ENCODE results near the gene ICAM2.
"Not testable (repeated sequence)": the region's sequence is repeated elsewhere in the genome, so short reads cannot be mapped to it uniquely, and the experiment has no call there.

The ICAM2 gene

DNA sequence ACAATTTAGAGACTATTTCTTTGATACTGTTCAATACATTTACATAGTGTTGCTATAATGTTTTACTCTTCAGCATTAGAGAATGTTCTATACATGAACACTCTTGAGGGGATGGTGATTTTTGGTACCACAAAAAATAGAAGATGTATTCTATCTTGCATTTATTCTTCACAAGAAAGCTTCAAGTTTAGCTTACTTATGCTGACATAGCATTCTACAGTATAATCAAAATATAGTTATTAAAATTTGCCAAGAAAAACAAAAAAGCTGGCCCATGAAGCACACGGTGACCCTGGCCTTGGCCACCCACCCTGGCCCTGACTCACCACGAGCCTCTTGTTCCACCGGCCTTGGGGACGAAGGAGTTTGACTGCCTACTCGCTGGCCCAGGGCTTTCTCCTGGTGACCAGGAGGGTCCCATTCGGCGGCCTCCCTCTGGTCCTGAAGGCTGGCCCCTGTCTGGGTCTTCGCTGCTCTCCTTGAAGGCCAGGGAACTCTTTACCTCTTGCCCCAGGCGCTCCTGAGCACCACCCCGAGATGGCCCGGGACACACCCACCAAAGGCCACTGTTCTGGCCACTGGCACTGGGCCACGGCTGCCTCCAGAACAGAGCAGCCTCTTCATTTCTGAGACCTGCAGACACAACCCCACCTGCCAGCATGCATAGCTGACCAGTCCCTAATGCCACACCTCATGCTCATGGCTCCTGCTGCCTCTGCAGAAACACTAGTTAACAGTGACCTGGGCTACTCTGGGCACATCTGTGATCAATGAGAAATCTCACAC is 22.5 kb upstream of the ICAM2 start:
- DNase-seq: no peak

DNA sequence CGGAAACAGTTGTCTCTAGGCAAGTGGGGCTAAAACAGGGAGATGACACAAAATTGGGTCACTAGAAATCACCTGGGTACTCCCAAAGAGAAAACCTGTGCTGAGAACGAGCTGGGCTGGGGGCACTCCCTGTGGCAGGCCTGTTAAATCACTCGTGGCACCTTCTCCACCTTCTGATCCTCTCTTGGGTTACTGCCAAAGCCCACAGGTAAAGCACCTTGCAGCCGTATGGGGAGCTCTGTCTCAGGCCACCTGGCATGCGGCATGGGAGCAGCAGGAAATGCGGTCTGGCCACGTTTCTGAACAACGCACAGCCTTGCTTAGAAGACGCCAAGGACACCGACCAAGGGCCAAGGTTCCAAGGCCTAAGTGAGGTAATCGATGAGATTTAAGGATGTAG is 21.5 kb upstream of the ICAM2 start:
- DNase-seq: no peak

DNA sequence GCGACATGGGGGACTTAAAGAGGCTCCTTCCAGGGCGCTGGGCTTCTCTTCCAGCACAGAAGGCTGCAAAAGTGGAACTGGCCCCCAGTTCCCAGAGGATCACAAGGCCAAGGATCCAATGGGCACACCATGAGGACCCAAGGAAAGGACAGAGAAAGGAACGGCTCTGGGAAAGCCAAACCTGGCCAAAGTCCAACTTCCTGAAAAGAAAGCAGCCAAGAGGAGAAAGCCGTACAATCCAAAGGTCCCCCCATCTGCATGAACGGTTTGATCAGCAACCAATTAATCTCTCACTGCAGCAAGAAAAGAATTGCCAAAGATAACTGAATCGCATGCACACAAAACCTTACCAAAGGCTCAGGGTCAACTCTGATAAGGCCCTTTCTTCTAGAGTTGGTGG is 19.8 kb upstream of the ICAM2 start:
- no peak for DNase-seq

DNA sequence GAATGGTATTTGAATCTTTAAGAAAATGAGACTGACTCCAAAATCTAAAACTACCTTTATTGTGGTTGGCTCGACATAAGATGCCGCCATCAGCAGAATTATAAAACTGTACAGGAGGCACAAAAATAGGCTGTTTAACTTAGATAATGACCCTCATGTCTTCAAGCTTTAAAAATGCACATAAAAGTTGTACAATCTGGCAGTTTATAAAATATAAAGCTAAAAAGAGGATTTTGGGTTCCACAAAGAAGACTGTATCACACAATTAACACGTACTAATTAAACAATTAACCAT is 18.6 kb upstream of the ICAM2 start:
- DNase-seq: no peak

DNA sequence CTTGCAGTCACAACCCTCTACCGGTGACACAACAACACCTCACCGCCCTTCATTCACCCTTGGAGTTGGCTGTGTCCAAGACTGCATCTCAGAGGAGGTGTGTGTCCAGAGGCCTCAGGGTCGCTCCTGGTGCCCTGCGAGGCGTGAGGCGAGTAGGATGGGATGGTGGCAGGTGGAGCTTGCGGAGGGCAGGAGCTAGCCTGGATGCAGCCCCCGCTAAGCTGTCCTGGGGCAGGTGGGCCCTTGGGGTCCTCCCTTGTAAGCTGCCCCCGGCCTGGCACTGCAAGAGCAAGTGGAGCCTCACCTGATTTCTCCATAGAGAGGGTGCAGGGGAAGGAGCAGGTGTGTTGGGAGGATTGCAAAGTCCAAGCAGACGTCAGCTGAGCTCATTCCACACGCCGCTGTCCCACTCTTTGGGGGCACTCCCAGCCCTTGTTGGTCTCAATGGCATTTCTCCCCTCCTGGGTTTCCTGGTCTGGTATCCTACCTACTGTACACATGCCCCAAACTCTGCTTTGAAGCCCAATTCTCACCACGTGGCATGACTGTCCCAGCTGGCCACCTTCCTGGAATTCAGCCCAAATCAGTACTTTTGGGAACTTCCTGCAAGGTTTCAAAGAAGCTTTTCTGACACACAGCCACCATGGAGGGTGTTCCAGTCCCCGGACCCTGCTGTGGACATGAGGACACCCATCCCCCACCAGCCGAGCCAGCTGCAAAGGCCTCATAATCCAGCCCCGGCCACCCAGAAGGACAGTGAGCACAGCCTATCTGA is 18.1 kb upstream of the ICAM2 start:
- no peak for DNase-seq

DNA sequence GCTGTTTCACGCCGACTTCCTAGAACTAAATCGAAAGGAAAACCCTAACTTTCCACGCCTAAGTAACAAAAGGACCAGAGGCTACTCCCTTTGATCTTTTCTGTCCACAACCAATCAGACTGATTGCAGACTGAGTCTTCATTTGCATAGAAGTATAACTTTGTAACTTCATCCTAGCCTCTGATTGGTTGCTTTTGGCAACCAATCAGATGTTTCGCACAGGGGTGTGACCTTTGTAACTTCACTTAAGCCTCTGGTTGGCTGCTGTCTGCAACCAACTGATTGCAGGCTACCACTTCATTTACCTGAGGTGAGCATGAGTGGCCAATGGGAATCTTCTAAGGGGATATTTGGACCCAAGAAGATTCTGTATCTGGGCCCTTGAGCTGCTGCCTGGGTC is 17.4 kb upstream of the ICAM2 start:
- DNase-seq: no peak

DNA sequence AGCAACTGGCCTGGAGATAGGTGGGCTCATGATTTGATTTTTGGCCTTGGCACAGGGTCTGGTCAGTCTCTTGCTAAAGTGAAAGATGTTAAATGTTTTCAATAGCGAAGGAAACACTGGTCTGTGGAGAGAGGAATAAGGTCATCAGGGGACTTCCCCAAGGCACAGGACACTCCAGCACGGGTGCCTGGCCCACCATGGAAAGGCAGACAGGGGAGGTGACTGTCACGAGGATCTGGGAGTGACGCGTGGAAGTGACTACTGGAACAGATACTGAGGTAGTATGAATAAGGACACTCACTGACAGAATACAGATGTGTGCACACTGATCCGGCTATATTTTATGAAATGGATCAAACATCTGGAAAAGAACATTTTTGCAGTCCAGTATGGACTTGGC is 16.7 kb upstream of the ICAM2 start:
- DNase-seq: no peak

DNA sequence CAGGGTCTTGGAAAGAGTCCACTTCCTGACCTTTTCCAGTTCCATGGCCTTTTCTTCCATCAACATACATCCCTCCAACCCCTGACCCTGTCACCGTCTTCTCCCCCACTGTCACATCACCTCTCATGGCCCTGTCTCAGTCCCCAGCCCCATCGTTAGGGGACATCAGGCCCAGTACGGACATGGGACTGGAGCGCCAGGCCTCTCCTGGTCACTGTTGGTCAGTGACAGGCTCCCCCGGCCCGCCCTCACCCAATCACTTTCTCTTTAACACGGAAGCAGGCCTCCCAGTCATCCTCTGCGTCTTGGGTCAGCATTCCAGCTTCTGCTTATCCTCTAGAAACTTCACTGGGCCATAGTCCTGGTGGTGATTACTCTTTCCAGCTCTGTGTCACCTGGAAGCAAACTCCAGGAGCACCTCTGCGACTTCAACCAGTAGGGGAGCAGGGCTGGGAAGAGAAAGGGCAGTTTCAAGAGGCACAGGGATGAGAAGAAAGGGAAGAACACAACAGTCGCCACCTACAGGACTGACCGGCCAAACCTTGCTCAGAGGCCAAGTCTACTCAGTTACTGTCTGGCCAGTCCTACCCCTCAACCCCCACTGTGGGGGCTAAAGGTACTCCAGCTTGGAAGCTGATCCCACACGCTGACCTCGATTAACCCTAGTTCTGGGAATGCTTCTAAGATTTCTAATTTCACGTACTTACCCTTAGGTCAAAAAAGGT is 15.9 kb upstream of the ICAM2 start:
- DNase-seq: no peak

DNA sequence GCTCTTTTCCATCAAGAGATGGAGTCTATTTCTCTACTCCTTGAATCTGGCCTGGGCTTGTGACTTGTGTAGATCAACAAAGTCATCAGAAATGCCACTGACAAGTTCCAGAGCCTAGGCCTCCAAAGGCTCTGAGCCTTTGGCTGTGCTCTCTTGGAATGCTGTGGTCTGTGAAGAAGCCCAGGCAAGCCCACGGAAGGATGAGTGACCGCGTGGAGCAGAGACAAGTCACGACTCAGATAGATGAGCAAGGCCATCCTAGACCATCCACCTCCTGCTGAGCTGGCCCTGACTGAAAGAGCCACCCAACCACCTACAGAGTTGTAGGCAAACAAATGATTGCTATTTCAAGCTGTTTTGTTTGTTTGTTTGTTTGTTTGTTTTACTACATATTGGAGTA is 11.6 kb upstream of the ICAM2 start:
- DNase-seq: no peak

DNA sequence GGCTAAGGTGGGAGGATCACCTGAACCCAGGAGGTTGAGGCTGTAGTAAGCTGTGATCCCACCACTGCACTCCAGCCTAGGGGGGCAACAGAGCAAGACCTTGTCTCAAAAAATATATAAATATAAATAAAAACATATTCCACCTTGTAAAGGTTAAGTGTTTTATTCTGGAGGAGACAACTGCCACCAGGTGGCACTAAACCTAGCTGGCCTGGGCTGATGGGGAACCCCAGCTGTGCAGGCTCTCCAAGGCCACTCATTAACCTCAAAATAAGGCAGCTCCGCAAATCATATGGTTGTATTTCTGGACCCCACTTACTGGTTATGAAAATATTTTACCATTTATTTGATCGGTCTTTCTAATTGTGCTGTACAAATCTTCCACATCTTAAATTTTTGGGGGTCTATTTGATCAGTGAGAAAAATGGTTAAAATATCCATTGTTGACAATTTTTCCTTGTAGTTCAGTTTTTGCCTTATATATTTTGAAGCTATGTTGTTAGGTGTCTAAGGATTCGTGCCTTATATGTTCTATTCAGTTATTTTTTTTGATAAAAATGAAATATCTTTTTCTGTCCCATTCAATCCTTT is 8.5 kb upstream of the ICAM2 start:
- DNase-seq: peak; percentile 18

DNA sequence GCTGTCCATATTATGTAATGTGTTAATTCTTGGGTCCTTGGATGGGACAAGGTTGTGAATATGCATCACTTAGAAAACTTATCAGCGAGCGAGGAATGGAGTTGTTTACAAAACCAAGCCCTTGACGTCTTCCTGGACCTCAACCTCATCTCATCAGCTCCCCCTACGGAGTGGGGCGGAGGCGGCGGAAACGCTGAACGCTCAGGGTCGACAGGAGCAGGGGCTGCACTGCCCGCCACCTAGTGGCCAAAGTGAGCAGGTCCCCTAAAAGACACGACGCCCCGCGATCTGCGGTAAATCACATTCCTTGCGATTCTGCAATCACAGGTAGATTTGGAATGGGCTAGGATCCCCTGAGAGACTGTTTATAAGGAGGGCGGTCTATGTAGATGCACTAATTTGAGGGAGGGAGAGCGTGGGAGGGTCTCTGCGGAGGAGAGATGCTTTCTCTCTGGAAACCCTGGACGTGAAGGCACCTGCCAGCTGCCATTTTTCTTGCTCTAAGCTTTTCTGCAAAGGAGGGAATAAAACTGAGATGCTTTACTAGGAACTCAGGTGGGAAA is 5.4 kb upstream of the ICAM2 start:
- peak; percentile 73 for DNase-seq

DNA sequence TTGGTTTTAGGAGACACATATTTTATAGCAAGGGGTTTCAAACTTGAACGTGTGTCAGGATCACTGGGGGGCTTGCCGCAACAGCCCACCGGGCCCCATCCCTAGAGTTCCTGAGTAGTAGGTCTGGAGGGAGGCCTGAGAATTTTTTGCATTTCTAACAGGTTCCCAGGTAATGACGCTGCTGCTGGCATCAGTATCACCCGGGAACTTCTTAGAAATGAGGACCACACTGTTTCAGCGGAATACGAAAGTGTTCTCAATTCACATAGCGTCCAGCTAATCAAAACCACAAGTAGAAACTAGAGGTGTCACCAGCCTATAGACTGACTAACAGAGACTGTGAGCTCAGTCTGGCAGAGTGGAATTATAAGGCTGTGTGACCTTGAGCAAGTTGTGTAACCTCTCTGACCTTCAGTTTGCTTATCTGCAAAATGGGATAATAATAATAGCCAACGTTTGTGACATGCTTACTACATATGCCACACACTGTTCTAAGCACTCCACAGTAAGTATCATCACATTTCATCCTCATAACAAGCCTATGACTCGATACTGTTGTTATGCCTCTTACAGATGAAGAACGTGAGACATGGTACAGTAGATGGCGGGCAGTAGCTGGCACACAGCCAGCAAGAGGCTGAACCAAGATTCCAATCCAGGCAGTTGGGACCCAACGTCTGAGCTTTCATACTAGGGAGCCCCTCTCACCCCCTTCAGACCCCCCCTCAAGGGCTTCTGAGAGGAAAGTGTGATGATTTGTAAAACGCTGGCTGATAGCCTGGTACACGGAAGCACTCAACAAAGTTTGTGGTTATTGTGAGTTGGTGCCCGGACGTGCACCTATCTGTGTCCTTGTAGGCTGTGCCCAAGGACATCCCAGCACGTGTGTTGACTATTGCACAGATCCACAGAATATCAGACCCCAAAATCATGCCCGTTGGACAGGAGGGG is 4.6 kb upstream of the ICAM2 start:
- DNase-seq: no peak

DNA sequence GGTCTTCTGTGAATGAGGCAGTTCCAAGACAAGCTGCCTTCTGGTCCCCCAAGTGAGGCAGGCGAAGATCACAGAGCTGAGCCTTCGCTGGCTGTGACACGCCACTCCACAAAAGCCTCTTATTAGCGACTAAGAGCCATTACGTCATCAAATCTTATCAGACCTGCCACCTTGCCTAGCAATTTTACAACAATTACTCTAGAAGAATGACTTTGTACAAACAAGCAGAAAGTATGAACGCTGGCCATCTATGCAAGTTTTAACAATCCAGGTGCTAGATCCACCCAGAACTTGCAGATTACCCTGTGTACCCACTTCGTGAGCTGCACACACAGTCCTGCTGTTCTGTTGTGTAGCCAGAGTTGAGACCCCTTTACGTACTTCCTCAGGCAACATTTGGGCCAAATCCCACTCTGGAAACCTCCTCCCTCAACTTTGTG is 3.8 kb upstream of the ICAM2 start:
- no peak for DNase-seq

DNA sequence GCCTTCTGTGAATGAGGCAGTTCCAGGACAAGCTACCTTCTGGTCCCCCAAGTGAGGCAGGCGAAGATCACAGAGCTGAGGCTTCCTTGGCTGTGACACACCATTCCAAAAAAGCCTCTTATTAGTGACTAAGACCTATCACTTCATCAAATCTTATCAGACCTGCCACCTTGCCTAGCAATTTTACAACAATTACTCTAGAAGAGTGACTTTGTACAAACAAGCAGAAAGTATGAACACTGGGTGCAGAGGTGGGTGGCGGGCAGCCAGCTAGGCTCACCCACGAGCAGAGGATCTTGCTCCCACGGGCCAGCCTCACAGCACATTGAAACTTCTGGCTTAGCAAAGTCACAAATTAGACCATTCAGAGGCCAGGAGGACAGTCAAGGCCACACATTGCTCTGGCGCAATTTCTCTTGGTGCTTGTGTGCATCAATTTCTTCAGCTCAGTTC is 2.2 kb upstream of the ICAM2 start:
- no peak for DNase-seq

DNA sequence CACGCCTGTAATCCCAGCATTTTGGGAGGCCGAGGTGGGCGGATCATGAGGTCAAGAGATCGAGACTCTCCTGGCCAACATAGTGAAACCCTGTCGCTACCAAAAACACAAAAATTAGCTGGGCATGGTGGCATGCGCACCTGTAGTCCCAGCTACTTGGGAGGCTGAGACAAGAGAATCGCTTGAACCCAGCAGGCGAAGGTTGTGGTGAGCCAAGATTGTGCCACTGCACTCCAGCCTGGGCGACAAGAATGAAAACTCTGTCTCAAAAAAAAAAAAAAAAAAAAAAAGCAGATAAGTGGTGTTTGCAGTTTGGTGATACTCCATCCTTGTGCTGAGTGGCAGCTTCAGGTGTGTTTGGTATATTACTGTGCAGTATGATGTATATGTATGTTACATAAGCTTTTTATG is 877 bp downstream of the ICAM2 start:
- DNase-seq: not testable (repeated sequence)

DNA sequence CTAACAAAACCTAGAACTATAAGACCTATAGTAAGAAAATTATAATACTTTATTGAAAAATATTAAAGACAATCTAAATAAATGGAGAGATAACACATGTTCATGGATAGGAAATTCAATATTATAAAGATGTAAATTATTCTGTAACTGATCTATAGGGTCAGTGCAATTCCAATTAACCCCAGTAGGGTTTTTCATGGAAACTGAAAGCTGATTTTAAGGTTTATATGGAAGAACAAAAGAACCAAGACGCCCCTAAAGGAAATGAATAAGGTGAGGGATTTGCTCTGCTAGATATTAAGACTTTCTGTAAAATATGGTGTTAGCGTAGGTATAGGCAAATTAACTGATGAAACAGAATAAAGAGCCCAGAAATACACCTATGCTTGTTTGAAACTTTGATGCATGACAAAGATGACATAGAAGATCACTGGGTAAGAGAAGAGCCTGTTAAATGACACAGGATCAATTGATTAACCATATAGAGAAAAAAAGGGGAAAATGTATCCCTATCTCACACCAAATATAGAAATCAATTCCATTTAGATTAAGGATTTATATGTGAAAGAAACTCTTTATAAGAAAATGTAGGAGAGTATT is 3.0 kb downstream of the ICAM2 start:
- no peak for DNase-seq

DNA sequence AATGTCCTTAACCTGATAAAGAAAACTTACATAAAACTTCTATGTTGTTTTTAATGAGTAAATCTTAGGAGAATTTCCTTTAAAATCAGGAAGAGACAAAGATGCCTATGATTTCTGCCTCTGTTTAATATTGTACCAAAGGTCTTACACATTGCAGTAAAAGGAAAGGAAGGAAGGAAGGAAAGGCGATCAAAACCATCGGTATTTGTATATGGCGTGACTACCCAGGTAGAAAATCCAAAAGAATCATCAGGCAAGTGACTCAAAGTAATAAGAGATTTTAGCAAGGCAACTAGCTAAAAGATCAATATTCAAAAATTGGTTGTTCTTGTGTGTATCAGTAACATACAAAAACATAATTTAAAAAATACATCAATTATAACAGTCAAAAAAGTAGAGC is 3.5 kb downstream of the ICAM2 start:
- no peak for DNase-seq

DNA sequence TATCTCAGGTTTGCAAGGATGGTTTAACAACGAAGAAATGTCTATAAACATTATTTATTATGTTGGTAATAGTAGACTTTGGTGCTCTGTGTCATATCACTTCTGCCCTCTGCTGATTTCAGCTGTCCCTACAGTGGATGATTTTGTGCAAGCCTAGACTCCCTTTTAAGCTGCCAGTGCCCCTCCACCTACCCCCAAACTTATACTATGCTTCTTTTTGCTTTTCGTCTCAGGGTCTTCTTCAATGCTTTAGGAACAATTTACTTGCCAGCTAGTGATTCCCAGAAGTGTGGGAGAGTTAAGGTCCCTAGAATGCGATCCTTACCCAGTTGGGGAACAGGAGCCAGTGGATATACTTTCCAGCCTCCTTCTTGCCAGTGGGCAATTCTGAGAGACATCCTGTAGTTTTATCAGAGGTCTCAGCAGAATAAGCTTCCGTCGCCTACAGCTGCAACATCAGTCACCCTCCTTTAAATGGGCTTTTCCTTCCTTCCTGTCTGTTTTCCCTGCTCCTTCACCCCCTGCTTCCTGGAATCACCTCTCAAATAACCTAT is 4.1 kb downstream of the ICAM2 start:
- DNase-seq: no peak

DNA sequence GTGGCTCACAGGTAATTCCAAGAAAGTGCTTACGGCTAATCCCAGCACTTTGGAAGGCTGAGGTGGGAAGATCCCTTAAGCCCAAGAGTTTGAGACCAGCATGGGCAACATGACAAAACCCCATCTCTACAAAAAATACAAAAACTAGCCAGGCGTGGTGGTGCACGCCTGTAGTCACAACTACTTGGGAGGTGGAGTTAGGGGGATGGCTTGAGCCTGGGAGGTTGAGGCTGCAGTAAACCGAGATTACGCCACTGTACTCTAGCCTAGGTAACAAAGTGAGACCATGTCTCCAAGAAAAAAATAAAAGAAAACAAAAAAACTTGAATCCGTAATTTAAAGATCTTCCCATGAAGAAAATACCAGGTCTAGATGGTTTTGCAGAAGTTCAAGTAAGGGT is 5.0 kb downstream of the ICAM2 start:
- no peak for DNase-seq

DNA sequence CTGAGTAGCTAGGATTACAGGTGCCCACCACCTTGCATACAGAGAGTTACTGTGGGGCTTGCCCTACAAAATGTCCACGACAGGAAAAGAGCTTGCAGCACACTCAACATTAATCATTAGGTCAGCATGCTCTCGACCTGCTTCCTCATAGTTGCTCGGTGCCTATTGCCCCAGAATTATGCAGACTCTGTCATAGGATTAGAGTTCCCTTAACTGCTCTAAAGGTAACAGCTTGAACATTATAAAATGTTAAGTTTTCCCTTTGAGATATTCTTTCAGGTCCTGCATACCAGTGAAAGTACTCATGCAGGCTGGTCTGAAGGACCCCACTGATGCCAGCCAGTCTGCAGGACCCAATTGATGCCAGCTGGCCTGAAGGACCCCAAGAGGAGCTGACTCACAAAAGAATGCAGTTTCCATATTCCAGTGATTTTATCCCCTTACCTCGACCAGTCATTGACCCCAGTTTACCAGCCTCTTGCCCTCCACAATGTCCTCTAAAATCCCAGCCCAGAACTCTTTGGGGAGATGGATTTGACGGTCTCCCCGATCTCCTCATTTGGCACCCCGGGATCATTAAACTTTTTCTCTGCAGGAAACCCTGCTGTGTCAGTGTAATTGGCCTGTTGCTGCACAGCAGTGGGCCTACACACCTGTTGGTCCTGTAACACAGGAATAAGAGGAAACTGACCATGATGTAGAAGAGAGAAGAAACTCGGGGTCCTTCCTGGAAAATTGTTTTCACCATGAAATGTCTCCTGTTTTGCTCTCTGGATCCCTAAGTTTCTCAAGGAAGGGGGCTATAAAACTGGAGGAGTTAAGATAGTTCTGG is 10.6 kb downstream of the ICAM2 start:
- DNase-seq: no peak
